ENCODE data around the gene MTA3. TPM values are rescaled to one million over a fixed set of nuclear protein-coding genes. Genes with fewer than 3 reads are reported as not detected.

MTA3 gene
- total and polyA plus RNA-seq, 9 of the 15 experiments (the other 6 are each of a cell fraction or from before 2014, with no cell fraction given) = 12.4 to 39.6 (median 23.5) TPM

DNA sequence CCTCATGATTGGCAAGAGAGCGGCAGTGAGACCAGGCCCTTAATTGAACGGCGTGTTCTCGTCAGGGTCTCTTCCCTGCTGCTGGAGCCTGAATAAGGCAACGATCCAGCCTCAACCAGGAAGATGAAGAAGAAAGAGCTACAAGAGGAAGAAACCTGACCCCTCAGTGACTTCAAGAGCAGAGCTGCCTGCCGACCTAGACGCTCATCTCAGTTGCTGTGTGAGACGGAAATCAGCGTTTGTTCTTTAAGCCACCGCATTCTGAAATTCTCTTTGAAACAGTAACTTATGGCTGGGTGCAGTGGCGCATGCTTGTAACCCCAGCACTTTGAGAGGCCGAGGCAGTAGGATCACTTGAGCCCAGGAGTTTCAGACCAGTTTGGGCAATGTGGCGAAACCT, 45.1 kb upstream of the MTA3 start (continued):
- TF ChIP-seq KAT8 (IDR thresholded peaks at IDR 0.05; ENCODE audit: low read depth) (no peak), ZNF197 (CRISPR knock-in tag; IDR thresholded peaks at IDR 0.05; ENCODE audit: low read depth) (no peak), TEAD4 (IDR thresholded peaks at IDR 0.05; ENCODE audit: low read length) (no peak), TEAD4 (CRISPR knock-in tag; IDR thresholded peaks at IDR 0.05; ENCODE audit: borderline replicate concordance) (no peak), SFPQ (IDR thresholded peaks at IDR 0.05; ENCODE audit: low read depth, low read length) (no peak), NFIC (IDR thresholded peaks at IDR 0.05) (no peak), ZNF133 (CRISPR knock-in tag; IDR thresholded peaks at IDR 0.05) (no peak)

DNA sequence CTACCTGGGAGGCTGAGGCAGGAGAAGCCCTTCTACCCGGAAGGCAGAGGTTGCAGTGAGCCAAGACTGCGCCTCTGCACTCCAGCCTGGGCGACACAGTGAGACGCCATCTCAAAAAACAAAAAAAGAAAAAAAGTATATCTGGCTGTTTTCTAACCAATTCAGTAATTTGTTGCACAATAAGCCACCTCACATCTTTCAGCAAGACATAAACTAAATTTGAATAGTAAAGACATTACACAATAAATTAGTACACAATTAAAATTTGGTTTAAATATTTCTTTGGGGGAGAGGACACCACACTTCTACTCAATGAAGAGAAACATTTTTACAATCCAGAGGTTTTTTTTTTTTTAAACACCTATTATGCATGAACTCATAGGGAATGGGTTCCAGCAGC, 36.0 kb upstream of the MTA3 start:
- Histone ChIP-seq H3K9me1 (ENCODE audit: control insufficient read depth, insufficient read depth, low read length) (no peaks in the 10 kb centered on the region), H3K27ac (ENCODE audit: extremely low read depth, low read depth, low read length) (no peak overlapping the region), H3K27me3 (ENCODE audit: control insufficient read depth in 2 of 2, insufficient read depth in 2 of 2, low read length in 2 of 2) (peaks cover 0 to 4% of the 10 kb centered on the region in 2 experiments; a peak in 4 of 5 replicates), H2AFZ (ENCODE audit: low read depth, low read length) (no peak overlapping the region), H4K20me1 (replicated peaks; ENCODE audit: control insufficient read depth, insufficient read depth, low read length) (no peaks in the 10 kb centered on the region), H3K9ac (ENCODE audit: insufficient read depth in 1 of 2, low read depth in 2 of 2, low read length in 2 of 2) (no peak overlapping the region), H3K79me2 (ENCODE audit: control insufficient read depth, insufficient read depth, low read length) (no peaks in the 10 kb centered on the region), H3K36me3 (ENCODE audit: control insufficient read depth, insufficient read depth, low read length) (no peaks in the 10 kb centered on the region), H3K4me1 (replicated peaks in 1 of 2; ENCODE audit: control insufficient read depth in 2 of 2, insufficient read depth in 2 of 2, low read length in 2 of 2) (no peaks in the 10 kb centered on the region; a peak in 1 of 5 replicates), H3K4me3 (no peak overlapping the region), H3K4me2 (ENCODE audit: insufficient read depth, low read length) (no peak overlapping the region), H3K9me3 (replicated peaks; ENCODE audit: control insufficient read depth, insufficient read depth, low read depth, low read length) (no peaks in the 10 kb centered on the region)
- BruUV-seq (replicated peaks) = no TSS peak
- ChIA-PET POLR2A (no interaction called here), CTCF (ENCODE audit: low intra/inter-chr PET ratio) (no interaction called here)
- no peak for DNase-seq (ENCODE audit: extremely low read depth in 1 of 4, low spot score in 3 of 4)
- no peak for ATAC-seq
- no peak for FAIRE-seq
- in situ Hi-C loops (cut with MboI) (no loop called here), intact Hi-C loops (cut with micrococcal nuclease) (no loop called here)
- 39% methylated on average over 4 of the region's 4 CpGs for WGBS (ENCODE audit: insufficient coverage, low coverage, missing lambda C conversion rate)
- no peak for TF ChIP-seq HEY1 (CRISPR knock-in tag; IDR thresholded peaks at IDR 0.05; ENCODE audit: borderline replicate concordance)
- no peak for TF ChIP-seq CEBPG (CRISPR knock-in tag; IDR thresholded peaks at IDR 0.05)
- TF ChIP-seq CEBPG (tag; conservative IDR thresholded peaks at IDR 0.05 in 1 of 2, IDR thresholded peaks at IDR 0.05 in 1 of 2) = peak; percentile 37 to 51
- no peak for TF ChIP-seq ATF1 (CRISPR knock-in tag; IDR thresholded peaks at IDR 0.05)
- no peak for TF ChIP-seq ATF1 (tag; IDR thresholded peaks at IDR 0.05)
- no peak for TF ChIP-seq MYC (IDR thresholded peaks at IDR 0.05; ENCODE audit: low read depth, low read length)
- no peak for TF ChIP-seq MYC (CRISPR knock-in tag; IDR thresholded peaks at IDR 0.05; ENCODE audit: borderline replicate concordance, low read depth)
- TF ChIP-seq, protein P1, sequence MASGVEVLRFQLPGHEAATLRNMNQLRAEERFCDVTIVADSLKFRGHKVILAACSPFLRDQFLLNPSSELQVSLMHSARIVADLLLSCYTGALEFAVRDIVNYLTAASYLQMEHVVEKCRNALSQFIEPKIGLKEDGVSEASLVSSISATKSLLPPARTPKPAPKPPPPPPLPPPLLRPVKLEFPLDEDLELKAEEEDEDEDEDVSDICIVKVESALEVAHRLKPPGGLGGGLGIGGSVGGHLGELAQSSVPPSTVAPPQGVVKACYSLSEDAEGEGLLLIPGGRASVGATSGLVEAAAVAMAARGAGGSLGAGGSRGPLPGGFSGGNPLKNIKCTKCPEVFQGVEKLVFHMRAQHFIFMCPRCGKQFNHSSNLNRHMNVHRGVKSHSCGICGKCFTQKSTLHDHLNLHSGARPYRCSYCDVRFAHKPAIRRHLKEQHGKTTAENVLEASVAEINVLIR (CRISPR knock-in tag; IDR thresholded peaks at IDR 0.05) = no peak
- TF ChIP-seq CBX1 (IDR thresholded peaks at IDR 0.05; ENCODE audit: low read depth) = no peak
- TF ChIP-seq CEBPB (tag; IDR thresholded peaks at IDR 0.05) = peak; percentile 66
- TF ChIP-seq, protein P2, sequence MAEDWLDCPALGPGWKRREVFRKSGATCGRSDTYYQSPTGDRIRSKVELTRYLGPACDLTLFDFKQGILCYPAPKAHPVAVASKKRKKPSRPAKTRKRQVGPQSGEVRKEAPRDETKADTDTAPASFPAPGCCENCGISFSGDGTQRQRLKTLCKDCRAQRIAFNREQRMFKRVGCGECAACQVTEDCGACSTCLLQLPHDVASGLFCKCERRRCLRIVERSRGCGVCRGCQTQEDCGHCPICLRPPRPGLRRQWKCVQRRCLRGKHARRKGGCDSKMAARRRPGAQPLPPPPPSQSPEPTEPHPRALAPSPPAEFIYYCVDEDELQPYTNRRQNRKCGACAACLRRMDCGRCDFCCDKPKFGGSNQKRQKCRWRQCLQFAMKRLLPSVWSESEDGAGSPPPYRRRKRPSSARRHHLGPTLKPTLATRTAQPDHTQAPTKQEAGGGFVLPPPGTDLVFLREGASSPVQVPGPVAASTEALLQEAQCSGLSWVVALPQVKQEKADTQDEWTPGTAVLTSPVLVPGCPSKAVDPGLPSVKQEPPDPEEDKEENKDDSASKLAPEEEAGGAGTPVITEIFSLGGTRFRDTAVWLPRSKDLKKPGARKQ (CRISPR knock-in tag; IDR thresholded peaks at IDR 0.05) = no peak
- TF ChIP-seq, protein P3, sequence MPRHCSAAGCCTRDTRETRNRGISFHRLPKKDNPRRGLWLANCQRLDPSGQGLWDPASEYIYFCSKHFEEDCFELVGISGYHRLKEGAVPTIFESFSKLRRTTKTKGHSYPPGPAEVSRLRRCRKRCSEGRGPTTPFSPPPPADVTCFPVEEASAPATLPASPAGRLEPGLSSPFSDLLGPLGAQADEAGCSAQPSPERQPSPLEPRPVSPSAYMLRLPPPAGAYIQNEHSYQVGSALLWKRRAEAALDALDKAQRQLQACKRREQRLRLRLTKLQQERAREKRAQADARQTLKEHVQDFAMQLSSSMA (CRISPR knock-in tag; IDR thresholded peaks at IDR 0.05) = no peak

Measured in K562 (cell line).